Gastrocnemius medialis (tissue), 4 donors: Measurements from ENCODE around the gene KAZN. TPM values are rescaled to one million over a fixed set of nuclear protein-coding genes. Genes with fewer than 3 reads are reported as not detected.

Source experiments
- ATAC-seq, 2 donors: fragments of 150-250 bp; one replicate each; pipeline ENCODE4 v1.9.1; 2016
- DNase-seq, 2 donors: peaks; one replicate each; pipeline ENCODE4 v3.0.0-alpha.2; 2019
- H3K27ac ChIP-seq, 4 donors: fragments of 200-600 bp; sonication (generic); 1 replicate in 1 of 4; 2 replicates in 3 of 4; pipeline ENCODE4 v1.5.1; 2016 to 2018; ENCODE audit warnings: mild to moderate bottlenecking in 2 of 4, moderate library complexity in 1 of 4
- H3K27me3 ChIP-seq, 3 donors: fragments of 200-600 bp; sonication (generic) in 2 of 3; 1 replicate in 1 of 3; 2 replicates in 2 of 3; pipeline versions ENCODE4 v1.5.1 to v1.6.0; 2016 to 2019; ENCODE audit warnings: mild to moderate bottlenecking in 1 of 3, moderate library complexity in 1 of 3
- H3K36me3 ChIP-seq, 2 donors: fragments of 200-600 bp; sonication (generic) in 1 of 2; one replicate each; pipeline ENCODE4 v1.5.1; 2017 to 2018
- H3K4me1 ChIP-seq, 2 donors: fragments of 200-600 bp; sonication (generic) in 1 of 2; one replicate each; pipeline ENCODE4 v1.5.1; 2016 to 2017; ENCODE audit warnings: mild to moderate bottlenecking in 2 of 2
- H3K4me3 ChIP-seq, 4 donors: fragments of 200-600 bp; sonication (generic) in 3 of 4; 1 replicate in 1 of 4; 2 replicates in 3 of 4; pipeline ENCODE4 v1.5.1; 2016 to 2019; ENCODE audit warnings: mild to moderate bottlenecking in 2 of 4
- H3K9me3 ChIP-seq, 3 donors: fragments of 200-600 bp; sonication (generic) in 2 of 3; 1 replicate in 1 of 3; 2 replicates in 2 of 3; pipeline ENCODE4 v1.5.1; 2016 to 2019
- POLR2A ChIP-seq, 2 donors: fragments of 450-650 bp; IDR thresholded peaks; one replicate each; pipeline ENCODE4 v1.6.1; 2017; ENCODE audit warnings: antibody characterized with exemption in 2 of 2, mild to moderate bottlenecking in 2 of 2, moderate library complexity in 2 of 2
- in situ Hi-C, 4 donors: fragments of 200-750 bp; cut with MboI; loops; one replicate each; pipeline versions ENCODE4 v1.15.0 to v1.8.0; 2017; ENCODE audit warnings: low sequenced_read_pairs in 4 of 4
- intact Hi-C: fragments of 100-400 bp; cut with DNase I; formaldehyde crosslinking; loops from one replicate; pipeline ENCODE4 v1.15.1; 2023; ENCODE audit warnings: low total_unique reads
- total RNA-seq, 4 donors: library from RNA; depleted of rRNA; stranded (reverse); fragments of >200 nt; gene quantifications; one replicate each; pipeline versions ENCODE4 v1.1.0 to v1.2.3, GENCODE V29; 2016
- TF ChIP-seq, protein P1 (sequence below), 5 experiments: fragments of 450-650 bp in 3 of 5; fragments of 200-600 bp in 2 of 5; sonication (generic) in 2 of 5; IDR thresholded peaks in 4 of 5; conservative IDR thresholded peaks in 1 of 5; 1 replicate in 4 of 5; 2 replicates in 1 of 5; pipeline ENCODE4 v1.5.1; 2016 to 2019; ENCODE audit warnings: antibody characterized with exemption in 5 of 5, mild to moderate bottlenecking in 3 of 5, moderate library complexity in 3 of 5

The KAZN gene
- total RNA-seq, 4 donors from 2014 or later, result 0.05 to 2.2 (median 1.00) TPM

DNA sequence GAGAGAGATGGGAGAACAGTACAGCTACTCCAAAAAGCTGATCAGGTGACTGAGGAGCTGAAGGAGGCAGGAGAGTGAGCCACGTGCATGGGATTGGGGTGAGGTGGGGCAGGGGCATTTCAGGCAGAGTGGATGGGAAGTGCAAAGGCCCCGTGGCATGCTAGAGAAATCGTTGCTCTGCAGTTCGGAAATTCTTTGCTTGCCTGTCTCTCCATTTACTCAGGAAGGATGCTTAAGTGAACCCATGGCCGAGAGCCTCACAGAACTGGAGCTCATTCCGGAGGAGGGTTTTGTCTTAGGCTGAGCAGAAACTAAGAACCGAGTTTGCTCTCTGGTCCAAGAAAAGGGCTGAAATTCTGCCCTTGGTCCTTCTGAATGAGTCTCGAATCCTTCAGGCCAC lies 415.3 kb downstream of the KAZN start:
- ATAC-seq, result no peak
- H3K27ac ChIP-seq, result no peak overlapping the region
- H3K4me3 ChIP-seq, result no peak overlapping the region
- H3K9me3 ChIP-seq, result no peaks in the 10 kb centered on the region
- no peaks in the 10 kb centered on the region for H3K36me3 ChIP-seq
- DNase-seq, result no peak
- in situ Hi-C loops (no loop called here), intact Hi-C loops (no loop called here)
- no peaks in the 10 kb centered on the region for H3K4me1 ChIP-seq
- TF ChIP-seq POLR2A (IDR thresholded peaks at IDR 0.05), result no peak
- TF ChIP-seq, protein P1, sequence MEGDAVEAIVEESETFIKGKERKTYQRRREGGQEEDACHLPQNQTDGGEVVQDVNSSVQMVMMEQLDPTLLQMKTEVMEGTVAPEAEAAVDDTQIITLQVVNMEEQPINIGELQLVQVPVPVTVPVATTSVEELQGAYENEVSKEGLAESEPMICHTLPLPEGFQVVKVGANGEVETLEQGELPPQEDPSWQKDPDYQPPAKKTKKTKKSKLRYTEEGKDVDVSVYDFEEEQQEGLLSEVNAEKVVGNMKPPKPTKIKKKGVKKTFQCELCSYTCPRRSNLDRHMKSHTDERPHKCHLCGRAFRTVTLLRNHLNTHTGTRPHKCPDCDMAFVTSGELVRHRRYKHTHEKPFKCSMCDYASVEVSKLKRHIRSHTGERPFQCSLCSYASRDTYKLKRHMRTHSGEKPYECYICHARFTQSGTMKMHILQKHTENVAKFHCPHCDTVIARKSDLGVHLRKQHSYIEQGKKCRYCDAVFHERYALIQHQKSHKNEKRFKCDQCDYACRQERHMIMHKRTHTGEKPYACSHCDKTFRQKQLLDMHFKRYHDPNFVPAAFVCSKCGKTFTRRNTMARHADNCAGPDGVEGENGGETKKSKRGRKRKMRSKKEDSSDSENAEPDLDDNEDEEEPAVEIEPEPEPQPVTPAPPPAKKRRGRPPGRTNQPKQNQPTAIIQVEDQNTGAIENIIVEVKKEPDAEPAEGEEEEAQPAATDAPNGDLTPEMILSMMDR (IDR thresholded peaks at IDR 0.05 in 4 of 5, conservative IDR thresholded peaks at IDR 0.05 in 1 of 5), result no peak
- no peaks in the 10 kb centered on the region for H3K27me3 ChIP-seq

DNA sequence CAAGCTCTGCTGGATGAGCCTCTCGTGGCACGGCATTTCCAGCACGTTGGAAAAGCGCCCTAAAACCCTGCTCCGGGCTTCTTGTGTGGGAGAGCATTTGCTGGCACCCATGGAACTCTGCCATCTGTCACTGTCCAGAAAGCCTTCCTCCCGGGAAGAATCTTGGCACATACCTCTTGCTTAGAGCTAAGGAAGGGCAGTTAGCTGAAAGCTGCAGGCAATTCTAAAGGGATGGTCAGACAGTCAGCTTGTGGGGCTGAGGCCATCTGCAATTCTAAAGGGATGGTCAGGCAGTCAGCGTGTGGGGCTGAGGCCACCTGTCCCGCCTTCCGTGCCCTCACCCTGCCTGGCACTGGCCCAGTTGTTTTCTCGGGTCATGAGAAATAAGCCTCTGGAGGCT lies 416.0 kb downstream of the KAZN start:
- ATAC-seq (no peak), DNase-seq (no peak)

DNA sequence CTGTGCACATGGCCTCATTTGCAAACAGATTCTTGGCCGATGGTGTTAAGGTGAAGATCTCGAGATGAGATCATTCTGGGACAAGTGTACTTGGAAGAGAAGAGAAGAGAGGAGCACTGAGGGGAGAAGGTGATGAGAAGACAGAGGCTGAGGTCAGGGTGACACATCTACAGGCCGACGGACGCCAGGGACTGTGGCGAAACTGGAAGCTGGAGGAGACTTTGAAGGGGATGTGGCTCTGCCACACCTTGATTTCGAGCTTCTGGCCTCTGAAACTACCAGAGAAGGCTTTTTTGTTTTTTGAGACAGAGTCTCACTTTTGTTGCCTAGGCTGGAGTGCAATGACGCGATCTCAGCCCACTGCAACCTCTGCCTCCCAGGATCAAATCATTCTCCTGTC lies 417.5 kb downstream of the KAZN start:
- Histone ChIP-seq H3K27ac (no peak overlapping the region), H3K36me3 (no peaks in the 10 kb centered on the region), H3K27me3 (no peaks in the 10 kb centered on the region), H3K9me3 (no peaks in the 10 kb centered on the region), H3K4me1 (no peaks in the 10 kb centered on the region), H3K4me3 (no peak overlapping the region)
- intact Hi-C loops, result no loop called here
- DNase-seq (no peak), ATAC-seq (no peak)
- in situ Hi-C loops, result no loop called here
- TF ChIP-seq POLR2A (IDR thresholded peaks at IDR 0.05), result no peak
- TF ChIP-seq, protein P1 (IDR thresholded peaks at IDR 0.05 in 4 of 5, conservative IDR thresholded peaks at IDR 0.05 in 1 of 5), result no peak

More for the DNA sequence above, 416.0 kb downstream of the KAZN start:
- Histone ChIP-seq H3K4me3 (no peak overlapping the region), H3K36me3 (no peaks in the 10 kb centered on the region), H3K27ac (no peak overlapping the region), H3K4me1 (no peaks in the 10 kb centered on the region), H3K27me3 (no peaks in the 10 kb centered on the region), H3K9me3 (no peaks in the 10 kb centered on the region)
- in situ Hi-C loops, result no loop called here
- TF ChIP-seq, protein P1 (IDR thresholded peaks at IDR 0.05 in 4 of 5, conservative IDR thresholded peaks at IDR 0.05 in 1 of 5), result no peak
- TF ChIP-seq POLR2A (IDR thresholded peaks at IDR 0.05), result no peak
- intact Hi-C loops, result no loop called here

DNA sequence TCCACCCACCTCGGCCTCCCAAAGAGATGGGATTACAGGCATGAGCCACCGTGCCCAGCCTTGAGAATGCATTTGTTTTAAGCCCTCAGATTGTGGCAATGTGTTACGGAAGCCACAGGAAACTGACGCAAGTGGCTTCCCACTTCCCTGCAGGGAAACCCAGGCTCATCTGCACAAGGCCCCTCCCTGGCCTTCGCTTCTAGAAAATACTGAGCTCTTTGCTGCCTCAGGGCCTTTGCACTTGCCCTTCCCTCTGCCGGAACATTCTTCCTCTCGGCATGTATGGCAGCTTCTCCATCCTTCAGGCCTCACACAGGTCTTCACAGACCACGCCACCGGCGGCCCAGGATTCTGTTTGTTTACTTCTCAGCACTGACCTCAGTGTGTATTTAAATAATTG lies 418.0 kb downstream of the KAZN start:
- TF ChIP-seq, protein P1 (IDR thresholded peaks at IDR 0.05 in 4 of 5, conservative IDR thresholded peaks at IDR 0.05 in 1 of 5), result no peak
- no peak for TF ChIP-seq POLR2A (IDR thresholded peaks at IDR 0.05)
- Histone ChIP-seq H3K4me1 (no peaks in the 10 kb centered on the region), H3K27ac (no peak overlapping the region), H3K9me3 (no peaks in the 10 kb centered on the region), H3K27me3 (no peaks in the 10 kb centered on the region), H3K36me3 (no peaks in the 10 kb centered on the region), H3K4me3 (no peak overlapping the region)
- ATAC-seq (no peak), DNase-seq (no peak)
- intact Hi-C loops, result no loop called here
- in situ Hi-C loops, result no loop called here

DNA sequence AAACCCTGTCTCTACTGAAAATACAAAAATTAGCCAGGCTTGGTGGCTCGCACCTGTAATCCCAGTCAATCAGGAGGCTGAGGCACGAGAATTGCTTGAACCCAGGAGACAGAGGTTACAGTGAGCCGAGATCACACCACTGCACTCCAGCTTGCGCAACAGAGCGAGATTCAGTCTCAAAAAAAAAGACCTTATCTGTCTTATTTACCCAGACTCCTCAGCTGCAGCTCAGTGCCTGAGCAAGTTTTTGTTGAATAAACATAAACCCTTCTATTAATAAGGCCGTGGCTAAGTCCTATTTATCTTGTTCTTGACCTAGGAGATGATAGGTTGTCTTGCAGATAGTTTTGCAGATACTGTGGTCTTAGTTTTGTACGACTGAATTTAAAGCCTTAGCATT lies 418.6 kb downstream of the KAZN start:
- in situ Hi-C loops, result no loop called here
- intact Hi-C loops, result no loop called here
- no peaks in the 10 kb centered on the region for H3K36me3 ChIP-seq
- H3K27ac ChIP-seq, result no peak overlapping the region
- no peaks in the 10 kb centered on the region for H3K27me3 ChIP-seq
- H3K4me1 ChIP-seq, result no peaks in the 10 kb centered on the region
- DNase-seq, result no peak
- no peak for ATAC-seq
- H3K4me3 ChIP-seq, result no peak overlapping the region
- TF ChIP-seq, protein P1 (IDR thresholded peaks at IDR 0.05 in 4 of 5, conservative IDR thresholded peaks at IDR 0.05 in 1 of 5), result no peak
- TF ChIP-seq POLR2A (IDR thresholded peaks at IDR 0.05), result no peak
- H3K9me3 ChIP-seq, result no peaks in the 10 kb centered on the region
